HG02571 (cell line): ENCODE measurements around the gene EYS.
"Not testable (repeated sequence)": the region's sequence is repeated elsewhere in the genome, so short reads cannot be mapped to it uniquely, and the experiment has no call there.

Source experiments
- ATAC-seq: cut with Tn5 transposase; IDR thresholded peaks from one replicate; pipeline ENCODE4 v1.9.1; 2021; ENCODE audit warnings: mild to moderate bottlenecking, moderate library complexity; ENCODE audit not compliant: unreplicated experiment

Gene EYS

DNA sequence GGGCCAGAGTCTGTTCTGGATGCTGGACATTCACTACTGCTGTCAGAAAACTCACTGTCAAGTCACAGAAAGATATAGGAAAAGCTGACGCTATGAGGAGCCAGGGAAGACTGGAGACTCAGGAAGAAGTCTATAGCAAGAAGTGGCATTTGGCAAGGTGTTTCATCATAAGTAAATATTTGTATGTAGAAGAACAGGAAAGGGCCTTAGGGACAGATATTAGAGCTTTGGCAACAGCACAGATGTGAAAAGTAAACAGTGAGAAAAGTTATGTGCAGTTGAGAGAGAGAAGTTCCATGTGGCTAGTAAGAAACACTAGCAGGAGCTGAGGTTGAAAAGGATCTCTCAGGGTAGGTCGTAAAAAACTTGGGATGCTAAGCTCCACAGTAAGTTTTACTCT is 1202.5 kb downstream of the EYS start:
- ATAC-seq, result no peak

DNA sequence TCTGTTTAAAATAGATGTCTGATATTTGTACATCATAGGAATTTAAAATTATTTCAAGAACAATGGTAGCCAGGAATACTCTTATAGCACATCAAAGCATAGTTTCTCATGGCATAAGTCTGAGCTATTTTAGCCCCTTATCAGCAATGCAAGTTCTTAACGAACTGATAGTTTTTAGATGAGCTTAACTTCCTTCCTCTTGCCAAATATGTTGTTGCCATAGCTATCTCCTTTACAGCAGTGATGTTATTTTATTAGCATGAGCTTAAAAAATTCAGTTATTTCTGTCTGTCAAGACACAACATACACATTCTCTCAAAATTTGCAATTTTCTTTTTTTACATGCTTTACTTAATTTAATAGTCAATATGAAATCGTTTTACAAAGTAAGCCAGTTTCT is 1204.2 kb downstream of the EYS start:
- no peak for ATAC-seq

DNA sequence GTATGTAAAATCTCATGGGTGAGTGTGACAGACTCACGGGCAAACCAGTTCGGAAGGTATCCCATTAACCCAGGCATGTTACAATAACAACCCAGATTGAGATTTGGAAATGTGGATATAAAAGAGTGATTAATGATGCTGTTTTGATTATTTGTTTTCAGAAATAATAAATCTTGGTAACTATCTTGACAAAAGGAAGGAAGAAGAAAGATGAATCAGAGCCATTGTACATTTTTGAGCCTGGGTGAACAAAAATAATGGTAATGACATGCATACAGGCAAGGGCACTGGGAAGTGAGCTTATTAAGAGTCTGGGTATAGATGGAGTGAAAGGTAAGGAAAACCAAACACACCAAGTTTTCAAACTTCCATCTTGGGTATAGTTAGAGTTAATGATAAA is 1209.4 kb downstream of the EYS start:
- no peak for ATAC-seq

DNA sequence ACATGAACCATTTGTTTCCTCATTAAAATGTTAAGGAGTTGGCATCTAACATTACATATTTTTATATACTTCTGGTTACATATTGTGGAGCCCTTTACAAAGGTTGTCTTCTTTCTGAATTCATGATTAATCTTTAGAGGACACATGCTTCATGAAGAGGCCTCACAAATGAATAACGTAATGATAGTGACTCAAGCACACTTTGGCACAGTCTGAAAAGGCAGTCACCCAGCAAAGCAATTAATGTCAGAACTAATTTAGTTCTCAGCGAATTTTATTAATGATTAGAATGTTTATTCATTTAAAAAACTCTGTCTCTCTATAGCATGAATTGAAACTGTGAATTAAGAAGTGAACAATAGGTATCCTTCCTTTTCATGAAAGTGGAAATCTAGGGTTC is 1217.3 kb downstream of the EYS start:
- no peak for ATAC-seq

DNA sequence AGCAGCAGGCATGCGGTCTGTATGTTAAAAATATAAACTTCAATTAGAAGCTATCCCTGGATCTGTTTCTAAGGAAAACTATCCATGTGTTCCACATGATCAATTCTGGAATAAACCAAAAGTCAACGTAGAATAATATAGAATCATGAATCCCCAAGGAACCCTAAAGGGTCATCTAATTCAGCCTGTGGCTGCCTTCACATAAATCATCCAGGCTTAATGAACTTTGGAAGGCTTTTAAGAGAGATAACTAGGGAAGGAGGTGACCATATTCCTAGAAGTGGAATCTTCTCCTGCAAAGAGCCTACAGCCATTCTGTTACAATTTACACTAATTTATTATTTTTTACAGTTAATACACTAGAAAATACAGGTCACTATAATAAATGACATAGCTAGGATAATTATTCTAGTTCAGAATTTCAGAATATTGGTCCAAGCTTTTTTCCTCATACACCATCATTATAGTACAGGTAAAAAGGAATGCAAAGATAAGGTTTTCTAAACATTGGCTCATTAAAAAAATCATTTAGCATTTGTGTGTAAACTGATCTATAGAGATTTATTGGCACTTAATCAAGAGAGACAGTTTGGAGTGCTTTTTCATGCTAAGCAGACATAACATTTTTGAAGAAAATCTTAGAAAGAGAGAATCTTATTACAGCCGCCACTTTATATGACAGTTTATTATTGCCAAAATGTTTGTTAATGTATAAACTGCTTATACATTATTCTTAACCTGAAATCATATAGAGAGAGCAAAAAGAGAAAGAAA is 1220.3 kb downstream of the EYS start:
- no peak for ATAC-seq

DNA sequence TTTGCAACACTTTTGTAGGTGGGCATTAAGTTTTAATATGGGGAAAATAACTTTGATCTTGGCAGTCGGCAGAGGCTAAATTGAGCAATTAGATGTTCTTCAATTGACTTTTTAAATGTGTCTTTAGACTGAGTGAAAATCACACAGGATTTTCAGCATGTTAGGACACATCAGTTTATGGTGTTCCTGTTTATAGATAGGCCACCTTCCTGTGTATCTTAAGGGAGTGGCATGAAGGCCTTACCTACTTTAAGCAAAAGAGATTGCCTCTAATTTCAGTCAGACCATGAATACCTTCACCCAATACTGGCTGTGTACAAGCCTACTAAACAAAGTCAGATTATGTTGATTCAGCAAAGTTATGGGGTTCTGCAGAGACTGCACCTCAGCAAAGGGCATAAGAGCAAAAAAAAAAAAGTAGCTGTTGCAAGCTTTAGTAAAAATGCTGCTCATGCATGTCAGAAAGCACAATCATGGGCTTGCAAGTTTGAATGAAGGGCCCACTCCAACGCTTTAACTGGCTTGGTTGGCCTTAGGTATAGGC is 1223.0 kb downstream of the EYS start:
- ATAC-seq, result no peak

DNA sequence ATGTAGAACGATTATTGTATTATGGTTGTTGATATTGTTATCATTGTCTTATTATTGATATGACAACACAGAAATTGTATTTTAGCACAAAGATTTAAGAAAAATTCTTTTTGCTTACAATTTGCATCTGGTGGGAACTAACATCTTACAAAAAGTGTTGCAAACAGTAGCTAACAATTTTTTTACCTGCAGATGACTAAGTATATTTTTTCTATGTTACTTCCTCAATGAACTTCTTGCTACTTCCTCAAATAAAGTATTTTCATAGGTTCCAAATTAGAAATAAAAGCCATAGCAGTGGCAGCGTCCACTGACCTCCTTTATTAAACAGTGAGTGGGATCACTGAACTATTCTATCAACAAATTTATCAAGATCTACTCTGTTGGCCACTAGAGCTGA is 1224.4 kb downstream of the EYS start:
- no peak for ATAC-seq

DNA sequence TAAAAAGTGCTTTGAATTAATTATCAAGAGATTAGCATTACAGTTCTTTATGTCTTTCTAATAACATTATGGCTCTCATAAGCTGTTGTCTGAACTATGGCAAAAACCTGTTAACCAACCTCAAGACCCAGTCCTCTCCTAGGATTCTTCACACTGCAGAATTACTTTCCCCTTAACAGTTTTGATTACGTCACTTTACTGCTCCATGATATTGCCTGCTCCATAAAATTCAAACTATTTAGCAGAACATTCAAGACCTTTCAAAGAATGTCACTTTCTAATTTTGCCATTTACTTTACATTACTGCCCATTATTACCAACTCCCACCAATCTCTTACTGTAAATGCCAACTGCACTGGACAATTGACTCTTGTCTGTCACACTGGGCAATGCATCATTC is 1227.9 kb downstream of the EYS start:
- ATAC-seq, result no peak

DNA sequence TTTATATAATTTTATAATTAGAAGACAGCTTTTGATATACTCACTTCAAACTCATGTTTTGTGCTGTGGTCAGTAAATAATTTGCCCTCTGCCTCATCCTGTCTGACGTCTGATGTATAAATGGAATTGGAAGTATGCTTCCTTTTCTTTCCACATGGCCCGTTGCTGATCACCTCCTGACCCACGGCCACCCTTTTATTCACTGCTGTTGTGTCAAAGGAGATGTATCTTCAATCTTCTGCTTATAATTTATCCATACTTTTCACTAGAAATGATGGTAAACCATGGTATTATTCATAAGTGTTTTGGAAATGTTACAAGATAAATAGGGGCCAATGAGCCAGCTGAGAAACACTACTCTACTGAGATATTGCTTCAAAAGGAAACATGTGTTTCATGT is 1229.6 kb downstream of the EYS start:
- ATAC-seq, result no peak

DNA sequence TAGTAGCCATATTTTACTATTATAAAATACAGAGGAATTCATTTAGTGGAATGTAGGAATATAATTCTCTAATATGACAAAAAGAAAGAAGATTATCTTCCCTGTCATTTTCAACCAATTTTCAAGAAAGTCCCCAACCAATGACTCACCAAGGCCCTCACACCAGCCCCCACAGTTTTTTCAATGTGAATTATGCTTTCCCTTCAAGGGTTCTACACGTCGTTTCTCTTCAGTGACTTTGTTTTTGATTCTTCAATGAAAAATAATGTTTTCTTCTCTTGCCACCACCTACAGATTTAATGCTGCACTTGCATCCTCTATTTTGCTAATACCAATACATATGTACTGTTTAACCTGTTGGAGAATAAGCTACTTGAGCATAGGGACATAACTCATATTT is 1230.1 kb downstream of the EYS start:
- no peak for ATAC-seq

DNA sequence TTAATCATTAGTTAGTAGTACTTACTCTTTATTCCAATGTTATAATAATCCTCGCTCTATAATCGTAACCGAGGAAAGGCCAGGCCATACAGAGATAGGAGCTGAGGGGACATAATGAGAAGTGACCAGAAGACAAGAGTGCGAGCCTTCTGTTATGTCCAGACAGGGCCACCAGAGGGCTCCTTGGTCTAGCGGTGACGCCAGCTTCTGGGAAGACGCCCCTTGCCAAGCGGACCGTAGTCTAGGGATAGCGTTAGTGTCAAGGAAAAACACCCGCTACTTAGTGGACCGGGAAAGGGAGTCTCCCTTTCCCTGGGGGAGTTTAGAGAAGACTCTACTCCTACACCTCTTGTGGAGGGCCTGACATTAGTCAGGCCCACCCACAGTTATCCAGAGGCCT is 1237.6 kb downstream of the EYS start:
- ATAC-seq, result not testable (repeated sequence)

DNA sequence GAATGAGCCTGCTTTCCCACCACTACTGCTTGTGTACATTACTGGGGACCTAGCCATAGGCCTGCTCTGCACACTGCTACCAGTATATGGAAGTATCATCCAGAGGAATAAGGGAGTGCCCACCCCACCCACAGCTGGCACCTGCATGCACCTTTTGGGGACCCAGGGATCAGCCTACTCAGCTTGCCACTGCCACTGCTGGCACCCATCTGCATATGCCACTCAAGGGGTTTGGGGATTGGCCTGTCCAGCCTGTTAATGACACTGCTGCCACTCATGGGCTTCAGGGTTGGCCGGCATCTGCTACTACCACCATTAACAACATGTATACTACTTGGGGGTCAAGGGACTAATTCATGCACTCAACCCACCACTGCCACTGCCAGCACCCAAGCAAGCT is 1239.4 kb downstream of the EYS start:
- no peak for ATAC-seq

DNA sequence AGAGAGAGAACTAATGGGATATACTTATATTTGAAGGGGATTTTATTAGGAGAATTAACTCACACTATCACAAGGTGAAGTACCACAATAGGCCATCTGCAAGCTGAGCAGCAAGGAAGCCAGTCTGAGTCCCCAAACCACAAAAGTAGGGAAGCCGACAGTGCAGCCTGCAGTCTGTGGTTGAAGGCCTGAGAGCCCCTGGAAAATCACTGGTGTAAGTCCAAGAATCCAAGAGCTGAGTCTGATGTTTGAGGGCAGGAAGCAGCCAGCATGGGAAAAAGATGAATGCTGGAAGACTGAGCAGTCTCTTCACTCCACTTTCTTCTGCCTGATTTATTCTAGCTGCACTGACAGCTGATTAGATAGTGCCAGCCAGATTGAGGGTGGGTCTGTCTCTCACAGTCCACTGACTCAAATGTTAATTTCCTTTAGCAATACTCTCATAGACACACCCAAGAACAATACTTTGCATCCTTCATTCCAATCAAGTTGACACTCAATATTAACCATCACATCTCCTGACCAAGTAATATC is 1247.5 kb downstream of the EYS start:
- no peak for ATAC-seq

DNA sequence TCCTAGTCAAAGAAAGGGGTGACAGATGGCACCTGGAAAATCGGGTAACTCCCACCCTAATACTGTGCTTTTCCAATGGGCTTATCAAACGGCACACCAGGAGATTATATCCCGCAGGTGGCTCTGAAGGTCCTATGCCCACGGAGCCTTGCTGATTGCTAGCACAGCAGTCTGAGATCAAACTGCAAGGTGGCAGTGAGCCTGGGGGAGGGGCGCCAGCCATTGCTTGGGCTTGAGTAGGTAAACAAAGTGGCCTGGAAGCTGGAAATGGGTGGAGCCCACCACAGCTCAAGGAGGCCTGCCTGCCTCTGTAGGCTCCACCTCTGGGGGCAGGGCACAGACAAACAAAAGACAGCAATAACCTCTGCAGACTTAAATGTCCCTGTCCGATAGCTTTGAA is 1258.9 kb downstream of the EYS start:
- not testable (repeated sequence) for ATAC-seq

DNA sequence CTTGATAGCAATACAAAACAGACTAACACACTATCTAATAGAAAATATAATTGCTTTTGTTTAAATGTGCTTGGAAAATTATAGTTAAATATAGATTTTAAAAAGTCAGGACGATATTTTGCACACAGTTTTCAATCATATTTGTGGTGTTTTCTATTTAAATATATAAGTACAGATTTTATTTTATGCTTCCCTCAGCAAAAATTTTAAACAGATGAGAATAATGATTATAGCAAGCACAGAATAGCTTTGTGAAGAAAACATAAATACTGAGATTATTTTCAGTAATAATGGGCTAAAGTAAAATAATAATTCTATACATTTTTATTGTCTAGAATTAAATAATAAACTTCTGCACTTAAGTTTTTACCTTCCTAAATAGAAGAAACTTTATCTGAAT is 1262.0 kb downstream of the EYS start:
- ATAC-seq, result no peak

DNA sequence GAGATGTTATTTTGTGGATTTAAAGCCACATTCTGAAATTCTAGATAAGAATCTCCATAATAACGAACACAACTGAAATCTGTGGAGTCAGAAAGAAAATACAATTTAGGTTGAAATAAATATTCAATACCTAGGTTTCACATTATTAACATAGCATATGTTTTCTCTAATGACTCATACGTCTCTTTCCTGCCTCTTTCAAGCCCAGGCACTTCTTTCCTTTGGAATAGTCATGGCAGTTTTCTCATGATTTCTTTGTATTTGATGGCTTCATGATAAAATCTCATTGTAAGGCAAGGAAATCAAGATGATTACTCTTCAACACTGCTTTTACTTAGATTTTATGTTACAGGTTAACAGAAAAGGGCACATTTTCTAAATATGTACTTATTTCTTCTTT is 1267.8 kb downstream of the EYS start:
- no peak for ATAC-seq

DNA sequence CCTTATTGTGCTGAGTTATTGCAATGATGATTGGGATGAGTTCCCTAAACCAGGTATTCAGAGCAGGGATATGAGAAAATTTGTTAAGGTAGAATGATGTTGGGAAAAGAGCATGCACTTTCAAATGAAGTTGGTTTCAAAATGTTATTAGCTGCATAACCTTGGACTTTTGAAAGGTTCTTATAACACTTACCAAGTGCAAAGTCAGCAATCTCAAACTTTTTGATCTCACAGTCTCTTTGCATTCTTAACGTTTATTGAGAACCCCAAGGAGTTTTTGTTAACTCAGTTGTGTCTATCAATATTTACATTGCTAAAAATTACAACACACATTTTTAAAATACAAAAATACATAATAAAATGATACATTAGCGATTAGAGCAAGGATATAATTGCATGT is 1269.0 kb downstream of the EYS start:
- ATAC-seq, result no peak

DNA sequence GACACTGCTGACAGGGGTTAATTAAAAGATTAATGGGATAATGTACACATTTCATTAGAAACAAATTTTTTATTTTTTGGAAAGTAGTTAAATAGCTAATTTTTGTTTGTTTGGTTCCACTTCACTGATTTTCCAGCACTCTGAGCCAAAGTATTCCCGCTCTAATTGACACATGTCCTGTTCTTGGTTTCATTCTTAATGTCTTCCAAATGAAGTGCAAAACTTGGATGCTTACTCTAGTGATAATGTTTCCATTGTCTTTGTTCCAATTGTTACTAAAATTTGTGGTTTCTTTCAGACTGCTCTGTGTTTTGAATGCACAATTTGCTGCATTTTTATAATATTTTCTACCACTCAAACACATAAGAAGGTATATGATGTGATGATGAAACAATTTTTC is 1277.1 kb downstream of the EYS start:
- no peak for ATAC-seq

DNA sequence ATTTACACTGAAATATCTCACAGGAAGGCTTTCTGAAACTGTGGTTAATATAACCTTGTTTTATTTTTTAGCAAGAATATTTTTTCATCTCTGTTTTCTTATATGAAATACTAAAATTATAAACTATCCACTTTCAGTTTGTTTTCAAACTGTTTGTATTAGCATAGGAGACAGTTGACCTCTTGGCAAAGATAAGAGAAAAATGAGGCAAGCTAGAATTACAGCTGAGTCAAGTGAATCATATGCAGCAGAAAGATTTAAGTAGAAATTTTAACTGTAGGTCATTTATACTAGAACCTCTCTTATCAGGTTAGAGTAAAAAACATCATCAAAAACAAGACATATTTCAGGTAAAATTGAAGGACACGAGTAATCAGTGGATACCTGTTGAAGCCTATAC is 1278.8 kb downstream of the EYS start:
- ATAC-seq, result no peak

DNA sequence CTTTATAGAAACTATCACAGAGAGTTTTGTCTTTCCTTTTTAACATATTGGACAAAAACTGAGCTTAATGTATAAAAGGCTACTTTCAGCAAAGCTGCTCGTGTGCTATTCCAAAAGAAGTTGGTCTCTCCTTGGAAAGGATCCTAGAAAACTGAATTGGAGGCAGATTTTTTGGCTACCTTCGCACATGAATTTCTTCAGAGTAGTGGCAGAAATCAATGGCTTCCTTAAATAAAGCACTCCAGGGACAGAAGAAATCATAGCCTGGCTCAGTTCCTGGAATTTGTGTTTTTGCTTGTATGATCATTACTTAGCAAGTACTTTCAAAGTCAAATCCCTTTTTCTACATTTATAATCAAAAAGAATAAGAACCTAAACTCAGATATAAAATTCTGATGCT is 1291.1 kb downstream of the EYS start:
- no peak for ATAC-seq

DNA sequence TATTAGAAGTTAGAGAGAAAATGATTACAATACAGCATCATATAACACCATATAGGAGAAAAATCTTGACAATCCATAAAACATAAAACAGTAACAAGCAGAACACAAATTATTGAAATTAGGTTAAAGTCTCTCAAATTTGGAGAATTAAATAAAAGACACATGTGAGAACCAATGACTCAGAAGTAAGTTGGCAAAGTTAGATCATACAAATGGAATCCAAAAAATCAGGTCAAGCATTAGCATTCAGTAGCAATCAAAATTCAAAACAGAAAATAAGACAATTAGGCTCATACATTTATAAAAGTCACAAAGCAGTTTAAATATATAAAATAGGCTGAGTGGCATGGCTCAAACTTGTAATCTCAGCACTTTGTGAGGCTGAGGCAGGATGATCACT is 1295.8 kb downstream of the EYS start:
- no peak for ATAC-seq

DNA sequence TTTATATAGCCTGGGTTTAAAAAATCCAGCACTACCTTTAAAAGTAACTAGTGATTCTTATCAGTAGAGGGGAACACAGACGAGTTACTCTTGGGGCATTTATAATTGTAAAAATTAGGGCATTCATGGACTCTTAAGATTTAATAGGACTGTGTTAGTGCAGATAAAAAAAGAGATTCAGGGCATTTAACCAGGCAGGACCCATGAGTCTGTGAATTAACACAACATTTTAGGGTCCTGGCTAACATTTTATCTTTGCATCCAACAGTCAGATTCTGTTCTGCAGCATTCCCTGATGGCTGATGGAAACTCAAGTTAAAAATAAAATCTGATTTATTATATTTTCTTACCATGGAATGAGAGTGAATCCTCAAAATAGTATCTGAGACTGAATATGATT is 1297.1 kb downstream of the EYS start:
- no peak for ATAC-seq

DNA sequence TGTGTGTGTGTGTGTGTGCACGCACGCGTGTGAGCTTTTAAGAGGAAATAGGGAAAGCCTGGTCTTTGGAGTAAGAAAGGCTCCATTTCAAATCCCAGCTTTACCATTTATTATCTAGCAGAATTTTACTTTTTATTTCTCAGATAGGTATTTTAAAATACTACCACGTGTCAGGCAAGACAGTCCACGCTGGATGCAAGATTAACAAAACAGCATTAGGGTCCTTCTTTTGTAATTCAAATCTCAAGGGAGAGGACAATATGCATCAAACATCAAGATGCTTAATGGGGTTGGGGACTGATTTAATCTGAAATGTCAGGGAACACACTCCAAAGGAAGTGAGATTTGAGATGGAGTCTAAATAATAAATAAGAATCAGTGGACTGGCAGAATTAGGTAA is 1302.6 kb downstream of the EYS start:
- no peak for ATAC-seq
